Endothelial cell of umbilical vein (primary cell): ENCODE results near the gene ZNF516.

Experiments used
- CTCF ChIP-seq, 2 donors: IDR thresholded peaks; 1 replicate in 1 of 2; 2 replicates in 1 of 2; pipeline ENCODE4 v1.5.1; 2011; ENCODE audit warnings: low read length in 2 of 2, mild to moderate bottlenecking in 2 of 2, moderate library complexity in 2 of 2, control low read depth in 1 of 2, inconsistent platforms in 1 of 2, low read depth in 1 of 2; ENCODE audit not compliant: insufficient read depth in 1 of 2; ENCODE audit errors: extremely low read depth in 1 of 2
- FOS ChIP-seq: IDR thresholded peaks from 2 replicates; pipeline ENCODE4 v1.6.1; 2011; ENCODE audit warnings: mild to moderate bottlenecking, low read length, moderate library complexity, borderline replicate concordance; ENCODE audit not compliant: insufficient read depth
- JUN ChIP-seq: IDR thresholded peaks from 2 replicates; pipeline ENCODE4 v1.6.1; 2011; ENCODE audit warnings: borderline replicate concordance, low read depth; ENCODE audit not compliant: insufficient read length, insufficient read depth
- MAX ChIP-seq: IDR thresholded peaks from 2 replicates; pipeline ENCODE4 v1.6.1; 2011; ENCODE audit not compliant: insufficient read depth, insufficient read length
- POLR2A ChIP-seq: IDR thresholded peaks from 2 replicates; pipeline ENCODE4 v1.6.1; 2012; ENCODE audit warnings: low read depth, mild to moderate bottlenecking, control low read depth, low read length

- no peak for TF ChIP-seq POLR2A
- no peak for TF ChIP-seq JUN
- no peak for TF ChIP-seq CTCF (IDR thresholded peaks at IDR 0.05; ENCODE audit: extremely low read depth in 1 of 2, insufficient read depth in 1 of 2, low read depth in 1 of 2, low read length in 2 of 2)
- no peak for TF ChIP-seq MAX
- no peak for TF ChIP-seq FOS
These were observed 8.5 kb downstream of the ZNF516 start for GRCh38 chr18:76486574-76486973.
